Measurements from ENCODE around the gene LIPM.

GRCh38 chr10:88792661-88793060, 9.9 kb upstream of the LIPM start:
- TF ChIP-seq ZFP3 (tag by site-specific recombination; IDR thresholded peaks at IDR 0.05; ENCODE audit: low read depth), result no peak
- TF ChIP-seq BCL11A (tag by site-specific recombination; IDR thresholded peaks at IDR 0.05; ENCODE audit: low read depth), result no peak
- TF ChIP-seq ZBTB11 (tag by site-specific recombination; conservative IDR thresholded peaks at IDR 0.05; ENCODE audit: low read depth), result no peak
- TF ChIP-seq KLF1 (tag by site-specific recombination; IDR thresholded peaks at IDR 0.05), result no peak
- TF ChIP-seq, protein P1, sequence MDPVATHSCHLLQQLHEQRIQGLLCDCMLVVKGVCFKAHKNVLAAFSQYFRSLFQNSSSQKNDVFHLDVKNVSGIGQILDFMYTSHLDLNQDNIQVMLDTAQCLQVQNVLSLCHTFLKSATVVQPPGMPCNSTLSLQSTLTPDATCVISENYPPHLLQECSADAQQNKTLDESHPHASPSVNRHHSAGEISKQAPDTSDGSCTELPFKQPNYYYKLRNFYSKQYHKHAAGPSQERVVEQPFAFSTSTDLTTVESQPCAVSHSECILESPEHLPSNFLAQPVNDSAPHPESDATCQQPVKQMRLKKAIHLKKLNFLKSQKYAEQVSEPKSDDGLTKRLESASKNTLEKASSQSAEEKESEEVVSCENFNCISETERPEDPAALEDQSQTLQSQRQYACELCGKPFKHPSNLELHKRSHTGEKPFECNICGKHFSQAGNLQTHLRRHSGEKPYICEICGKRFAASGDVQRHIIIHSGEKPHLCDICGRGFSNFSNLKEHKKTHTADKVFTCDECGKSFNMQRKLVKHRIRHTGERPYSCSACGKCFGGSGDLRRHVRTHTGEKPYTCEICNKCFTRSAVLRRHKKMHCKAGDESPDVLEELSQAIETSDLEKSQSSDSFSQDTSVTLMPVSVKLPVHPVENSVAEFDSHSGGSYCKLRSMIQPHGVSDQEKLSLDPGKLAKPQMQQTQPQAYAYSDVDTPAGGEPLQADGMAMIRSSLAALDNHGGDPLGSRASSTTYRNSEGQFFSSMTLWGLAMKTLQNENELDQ (tag by site-specific recombination; IDR thresholded peaks at IDR 0.05; ENCODE audit: low read depth), result no peak
- TF ChIP-seq ELK4 (IDR thresholded peaks at IDR 0.05; ENCODE audit: borderline replicate concordance, low read depth, low read length), result no peak
- no peak for TF ChIP-seq YY1 (tag by site-specific recombination; IDR thresholded peaks at IDR 0.05)
- TF ChIP-seq, protein P2, sequence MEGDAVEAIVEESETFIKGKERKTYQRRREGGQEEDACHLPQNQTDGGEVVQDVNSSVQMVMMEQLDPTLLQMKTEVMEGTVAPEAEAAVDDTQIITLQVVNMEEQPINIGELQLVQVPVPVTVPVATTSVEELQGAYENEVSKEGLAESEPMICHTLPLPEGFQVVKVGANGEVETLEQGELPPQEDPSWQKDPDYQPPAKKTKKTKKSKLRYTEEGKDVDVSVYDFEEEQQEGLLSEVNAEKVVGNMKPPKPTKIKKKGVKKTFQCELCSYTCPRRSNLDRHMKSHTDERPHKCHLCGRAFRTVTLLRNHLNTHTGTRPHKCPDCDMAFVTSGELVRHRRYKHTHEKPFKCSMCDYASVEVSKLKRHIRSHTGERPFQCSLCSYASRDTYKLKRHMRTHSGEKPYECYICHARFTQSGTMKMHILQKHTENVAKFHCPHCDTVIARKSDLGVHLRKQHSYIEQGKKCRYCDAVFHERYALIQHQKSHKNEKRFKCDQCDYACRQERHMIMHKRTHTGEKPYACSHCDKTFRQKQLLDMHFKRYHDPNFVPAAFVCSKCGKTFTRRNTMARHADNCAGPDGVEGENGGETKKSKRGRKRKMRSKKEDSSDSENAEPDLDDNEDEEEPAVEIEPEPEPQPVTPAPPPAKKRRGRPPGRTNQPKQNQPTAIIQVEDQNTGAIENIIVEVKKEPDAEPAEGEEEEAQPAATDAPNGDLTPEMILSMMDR (tag by site-specific recombination; IDR thresholded peaks at IDR 0.05), result no peak
- TF ChIP-seq ZBTB7A (tag by site-specific recombination; IDR thresholded peaks at IDR 0.05; ENCODE audit: low read depth), result no peak
- TF ChIP-seq, protein P3, sequence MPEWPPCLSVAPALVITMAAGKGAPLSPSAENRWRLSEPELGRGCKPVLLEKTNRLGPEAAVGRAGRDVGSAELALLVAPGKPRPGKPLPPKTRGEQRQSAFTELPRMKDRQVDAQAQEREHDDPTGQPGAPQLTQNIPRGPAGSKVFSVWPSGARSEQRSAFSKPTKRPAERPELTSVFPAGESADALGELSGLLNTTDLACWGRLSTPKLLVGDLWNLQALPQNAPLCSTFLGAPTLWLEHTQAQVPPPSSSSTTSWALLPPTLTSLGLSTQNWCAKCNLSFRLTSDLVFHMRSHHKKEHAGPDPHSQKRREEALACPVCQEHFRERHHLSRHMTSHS (tag by site-specific recombination; IDR thresholded peaks at IDR 0.05), result no peak
- no peak for TF ChIP-seq ZNF114 (tag by site-specific recombination; IDR thresholded peaks at IDR 0.05)
- no peak for TF ChIP-seq YY2 (tag by site-specific recombination; IDR thresholded peaks at IDR 0.05)
- TF ChIP-seq, protein P4, sequence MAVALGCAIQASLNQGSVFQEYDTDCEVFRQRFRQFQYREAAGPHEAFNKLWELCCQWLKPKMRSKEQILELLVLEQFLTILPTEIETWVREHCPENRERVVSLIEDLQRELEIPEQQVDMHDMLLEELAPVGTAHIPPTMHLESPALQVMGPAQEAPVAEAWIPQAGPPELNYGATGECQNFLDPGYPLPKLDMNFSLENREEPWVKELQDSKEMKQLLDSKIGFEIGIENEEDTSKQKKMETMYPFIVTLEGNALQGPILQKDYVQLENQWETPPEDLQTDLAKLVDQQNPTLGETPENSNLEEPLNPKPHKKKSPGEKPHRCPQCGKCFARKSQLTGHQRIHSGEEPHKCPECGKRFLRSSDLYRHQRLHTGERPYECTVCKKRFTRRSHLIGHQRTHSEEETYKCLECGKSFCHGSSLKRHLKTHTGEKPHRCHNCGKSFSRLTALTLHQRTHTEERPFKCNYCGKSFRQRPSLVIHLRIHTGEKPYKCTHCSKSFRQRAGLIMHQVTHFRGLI (tag by site-specific recombination; IDR thresholded peaks at IDR 0.05), result no peak
- no peak for TF ChIP-seq ZBTB21 (tag by site-specific recombination; IDR thresholded peaks at IDR 0.05)

Data from HEK293 (cell line).